Activated CD8-positive, alpha-beta memory T cell treated with anti-CD3 and anti-CD28 coated beads, Interleukin-2, amount 50 U/mL, for 24 hours (primary cell): ENCODE results near the gene TIGD4.
"Not testable (repeated sequence)": the region's sequence is repeated elsewhere in the genome, so short reads cannot be mapped to it uniquely, and the experiment has no call there.

ENCODE experiments used
- DNase-seq: peaks from one replicate; pipeline ENCODE4 v3.0.0-alpha.2; 2020; ENCODE audit errors: extremely low read depth

The TIGD4 gene

GRCh38 chr4:152780267-152780778, 793 bp upstream of the TIGD4 start:
- DNase-seq, result no peak

- no peak for DNase-seq
Observed at GRCh38 chr4:152778656-152779512, 646 bp downstream of the TIGD4 start.

- DNase-seq, result no peak
Observed at GRCh38 chr4:152777488-152777887, 2.0 kb downstream of the TIGD4 start.

GRCh38 chr4:152776352-152776751, 3.2 kb downstream of the TIGD4 start:
- no peak for DNase-seq

GRCh38 chr4:152773953-152774352, 5.6 kb downstream of the TIGD4 start:
- no peak for DNase-seq

- DNase-seq, result no peak
Observed at GRCh38 chr4:152773339-152773738, 6.2 kb downstream of the TIGD4 start.

GRCh38 chr4:152771741-152772533, 7.6 kb downstream of the TIGD4 start:
- no peak for DNase-seq

GRCh38 chr4:152765069-152765737, 14.3 kb downstream of the TIGD4 start:
- DNase-seq, result not testable (repeated sequence)

- DNase-seq, result no peak
Observed at GRCh38 chr4:152763796-152764195, 15.7 kb downstream of the TIGD4 start.

GRCh38 chr4:152748619-152749018, 30.9 kb downstream of the TIGD4 start:
- DNase-seq, result no peak

GRCh38 chr4:152747444-152747843, 32.1 kb downstream of the TIGD4 start:
- no peak for DNase-seq

- DNase-seq, result no peak
Observed at GRCh38 chr4:152738827-152739226, 40.7 kb downstream of the TIGD4 start.

- DNase-seq, result no peak
Observed at GRCh38 chr4:152735906-152736305, 43.6 kb downstream of the TIGD4 start.

GRCh38 chr4:152735396-152735859, 44.1 kb downstream of the TIGD4 start:
- no peak for DNase-seq

- no peak for DNase-seq
Observed at GRCh38 chr4:152734699-152735050, 44.9 kb downstream of the TIGD4 start.

- no peak for DNase-seq
Observed at GRCh38 chr4:152734015-152734698, 45.4 kb downstream of the TIGD4 start.

- DNase-seq, result no peak
Observed at GRCh38 chr4:152731997-152732396, 47.5 kb downstream of the TIGD4 start.

GRCh38 chr4:152729466-152729865, 50.1 kb downstream of the TIGD4 start:
- no peak for DNase-seq

- DNase-seq, result no peak
Observed at GRCh38 chr4:152728343-152728742, 51.2 kb downstream of the TIGD4 start.

- DNase-seq, result no peak
Observed at GRCh38 chr4:152727784-152728183, 51.7 kb downstream of the TIGD4 start.

- no peak for DNase-seq
Observed at GRCh38 chr4:152724494-152724893, 55.0 kb downstream of the TIGD4 start.

- DNase-seq, result no peak
Observed at GRCh38 chr4:152723236-152723635, 56.3 kb downstream of the TIGD4 start.
